ENCODE data around the gene MARCKS. TPM values are rescaled to one million over a fixed set of nuclear protein-coding genes. Genes with fewer than 3 reads are reported as not detected.

The MARCKS gene
- total and polyA plus RNA-seq, 2 of the 13 experiments (the other 11 are each of a cell fraction or from before 2014, with no cell fraction given), result 30.5 to 39.5 TPM

DNA sequence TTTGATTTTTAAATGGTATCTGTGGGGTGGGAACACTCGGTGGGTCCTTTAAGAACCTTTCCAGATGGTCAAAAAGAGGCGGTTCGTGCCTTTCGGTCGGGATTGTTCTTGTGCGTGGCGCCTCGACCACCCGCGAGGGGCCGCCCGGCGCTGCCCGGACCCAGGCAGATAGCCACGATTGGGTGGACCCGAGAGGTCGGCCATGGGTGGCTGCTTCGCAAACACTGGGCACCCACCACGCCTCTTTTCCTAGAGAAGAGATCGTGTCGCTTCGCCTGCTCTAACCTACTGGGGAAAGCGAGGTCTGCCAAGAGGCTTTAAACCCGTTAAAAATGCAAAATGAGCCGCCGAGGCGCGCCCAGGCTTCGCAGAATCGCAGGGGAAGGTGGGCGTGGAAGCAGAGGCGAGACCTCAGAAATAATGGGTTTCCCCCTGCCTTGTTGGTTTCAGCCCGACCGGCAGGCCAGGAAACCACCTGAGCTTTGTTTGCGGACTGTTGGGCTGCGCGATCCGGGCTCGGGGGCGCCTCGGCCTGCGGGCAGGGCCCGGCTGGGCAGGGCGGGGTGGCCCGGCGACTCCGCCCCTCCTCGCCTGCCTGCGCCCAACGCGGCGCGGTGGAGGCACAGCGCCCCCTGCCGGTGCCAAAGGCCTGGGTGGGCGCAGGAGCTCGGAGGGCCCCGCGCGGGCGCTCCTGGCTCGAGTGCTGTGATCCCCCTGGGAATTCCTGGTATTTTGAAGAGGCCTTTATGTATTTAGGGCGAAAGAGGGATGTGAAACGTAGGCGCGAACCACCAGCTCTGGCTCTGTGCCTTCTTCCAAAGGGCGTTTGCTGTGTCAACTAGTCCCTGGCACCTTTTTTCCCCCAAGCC is 1.6 kb downstream of the MARCKS start (continued):
- TF ChIP-seq TOE1 (CRISPR knock-in tag; IDR thresholded peaks at IDR 0.05), result no peak; the same call in 1 of the 2 replicates
- TF ChIP-seq ZNF343 (CRISPR knock-in tag; IDR thresholded peaks at IDR 0.05), result peak; percentile 22; the same call in 1 of the 2 replicates
- TF ChIP-seq ASH2L (IDR thresholded peaks at IDR 0.05; ENCODE audit: insufficient read length, low read depth, low read length), result peak; percentile 40
- TF ChIP-seq MYNN (CRISPR knock-in tag; IDR thresholded peaks at IDR 0.05; ENCODE audit: low read depth), result no peak; the same call in 1 of the 2 replicates
- no peak for TF ChIP-seq ZNF605 (CRISPR knock-in tag; IDR thresholded peaks at IDR 0.05)
- no peak for TF ChIP-seq MAFF (IDR thresholded peaks at IDR 0.05; ENCODE audit: low read depth, low read length)
- TF ChIP-seq, protein P1, sequence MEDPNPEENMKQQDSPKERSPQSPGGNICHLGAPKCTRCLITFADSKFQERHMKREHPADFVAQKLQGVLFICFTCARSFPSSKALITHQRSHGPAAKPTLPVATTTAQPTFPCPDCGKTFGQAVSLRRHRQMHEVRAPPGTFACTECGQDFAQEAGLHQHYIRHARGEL (CRISPR knock-in tag; IDR thresholded peaks at IDR 0.05), result 0 out of 2 replicates have a peak, but pooled peaks have one; percentile 23
- TF ChIP-seq, protein P2, sequence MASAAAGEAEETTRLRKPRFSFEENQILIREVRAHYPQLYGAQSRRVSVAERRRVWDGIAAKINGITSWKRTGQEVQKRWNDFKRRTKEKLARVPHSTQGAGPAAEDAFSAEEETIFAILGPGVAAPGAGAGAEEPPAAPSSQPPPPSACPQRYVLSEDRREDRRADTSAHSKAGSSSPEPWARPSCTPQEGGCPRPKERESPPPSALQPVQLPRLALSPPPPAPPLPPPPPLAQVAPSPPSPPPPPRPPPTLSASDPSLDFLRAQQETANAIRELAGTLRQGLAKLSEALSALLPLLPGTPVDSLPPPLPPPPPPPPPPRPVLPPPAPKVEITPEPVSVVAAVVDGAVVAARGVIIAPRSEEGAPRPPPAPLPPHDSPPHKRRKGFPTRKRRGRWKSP (CRISPR knock-in tag; IDR thresholded peaks at IDR 0.05), result peak; percentile 41; the same call in 1 of the 2 replicates
- TF ChIP-seq ZNF781 (CRISPR knock-in tag; IDR thresholded peaks at IDR 0.05; ENCODE audit: borderline replicate concordance, not compliant biosample characterization), result peak; percentile 59
- TF ChIP-seq SRY (CRISPR knock-in tag; IDR thresholded peaks at IDR 0.05), result no peak; the same call in 1 of the 2 replicates
- TF ChIP-seq, protein P3, sequence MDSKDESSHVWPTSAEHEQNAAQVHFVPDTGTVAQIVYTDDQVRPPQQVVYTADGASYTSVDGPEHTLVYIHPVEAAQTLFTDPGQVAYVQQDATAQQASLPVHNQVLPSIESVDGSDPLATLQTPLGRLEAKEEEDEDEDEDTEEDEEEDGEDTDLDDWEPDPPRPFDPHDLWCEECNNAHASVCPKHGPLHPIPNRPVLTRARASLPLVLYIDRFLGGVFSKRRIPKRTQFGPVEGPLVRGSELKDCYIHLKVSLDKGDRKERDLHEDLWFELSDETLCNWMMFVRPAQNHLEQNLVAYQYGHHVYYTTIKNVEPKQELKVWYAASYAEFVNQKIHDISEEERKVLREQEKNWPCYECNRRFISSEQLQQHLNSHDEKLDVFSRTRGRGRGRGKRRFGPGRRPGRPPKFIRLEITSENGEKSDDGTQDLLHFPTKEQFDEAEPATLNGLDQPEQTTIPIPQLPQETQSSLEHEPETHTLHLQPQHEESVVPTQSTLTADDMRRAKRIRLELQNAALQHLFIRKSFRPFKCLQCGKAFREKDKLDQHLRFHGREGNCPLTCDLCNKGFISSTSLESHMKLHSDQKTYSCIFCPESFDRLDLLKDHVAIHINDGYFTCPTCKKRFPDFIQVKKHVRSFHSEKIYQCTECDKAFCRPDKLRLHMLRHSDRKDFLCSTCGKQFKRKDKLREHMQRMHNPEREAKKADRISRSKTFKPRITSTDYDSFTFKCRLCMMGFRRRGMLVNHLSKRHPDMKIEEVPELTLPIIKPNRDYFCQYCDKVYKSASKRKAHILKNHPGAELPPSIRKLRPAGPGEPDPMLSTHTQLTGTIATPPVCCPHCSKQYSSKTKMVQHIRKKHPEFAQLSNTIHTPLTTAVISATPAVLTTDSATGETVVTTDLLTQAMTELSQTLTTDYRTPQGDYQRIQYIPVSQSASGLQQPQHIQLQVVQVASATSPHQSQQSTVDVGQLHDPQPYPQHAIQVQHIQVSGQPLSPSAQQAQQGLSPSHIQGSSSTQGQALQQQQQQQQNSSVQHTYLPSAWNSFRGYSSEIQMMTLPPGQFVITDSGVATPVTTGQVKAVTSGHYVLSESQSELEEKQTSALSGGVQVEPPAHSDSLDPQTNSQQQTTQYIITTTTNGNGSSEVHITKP (CRISPR knock-in tag; IDR thresholded peaks at IDR 0.05; ENCODE audit: low read depth), result peak; percentile 98
- TF ChIP-seq, protein P4, sequence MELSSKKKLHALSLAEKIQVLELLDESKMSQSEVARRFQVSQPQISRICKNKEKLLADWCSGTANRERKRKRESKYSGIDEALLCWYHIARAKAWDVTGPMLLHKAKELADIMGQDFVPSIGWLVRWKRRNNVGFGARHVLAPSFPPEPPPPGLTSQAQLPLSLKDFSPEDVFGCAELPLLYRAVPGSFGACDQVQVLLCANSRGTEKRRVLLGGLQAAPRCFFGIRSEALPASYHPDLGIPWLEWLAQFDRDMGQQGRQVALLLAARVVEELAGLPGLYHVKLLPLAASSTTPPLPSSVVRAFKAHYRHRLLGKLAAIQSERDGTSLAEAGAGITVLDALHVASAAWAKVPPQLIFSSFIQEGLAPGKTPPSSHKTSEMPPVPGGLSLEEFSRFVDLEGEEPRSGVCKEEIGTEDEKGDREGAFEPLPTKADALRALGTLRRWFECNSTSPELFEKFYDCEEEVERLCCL (CRISPR knock-in tag; IDR thresholded peaks at IDR 0.05; ENCODE audit: borderline replicate concordance), result no peak
- no peak for TF ChIP-seq RFXANK (CRISPR knock-in tag; IDR thresholded peaks at IDR 0.05)
- TF ChIP-seq SIN3A (IDR thresholded peaks at IDR 0.05; ENCODE audit: borderline replicate concordance, low read depth, low read length), result peak; percentile 70; the same call in 1 of the 2 replicates
- peak; percentile 65; the same call in 1 of the 2 replicates for TF ChIP-seq POGZ (CRISPR knock-in tag; IDR thresholded peaks at IDR 0.05)
- TF ChIP-seq, protein P5, sequence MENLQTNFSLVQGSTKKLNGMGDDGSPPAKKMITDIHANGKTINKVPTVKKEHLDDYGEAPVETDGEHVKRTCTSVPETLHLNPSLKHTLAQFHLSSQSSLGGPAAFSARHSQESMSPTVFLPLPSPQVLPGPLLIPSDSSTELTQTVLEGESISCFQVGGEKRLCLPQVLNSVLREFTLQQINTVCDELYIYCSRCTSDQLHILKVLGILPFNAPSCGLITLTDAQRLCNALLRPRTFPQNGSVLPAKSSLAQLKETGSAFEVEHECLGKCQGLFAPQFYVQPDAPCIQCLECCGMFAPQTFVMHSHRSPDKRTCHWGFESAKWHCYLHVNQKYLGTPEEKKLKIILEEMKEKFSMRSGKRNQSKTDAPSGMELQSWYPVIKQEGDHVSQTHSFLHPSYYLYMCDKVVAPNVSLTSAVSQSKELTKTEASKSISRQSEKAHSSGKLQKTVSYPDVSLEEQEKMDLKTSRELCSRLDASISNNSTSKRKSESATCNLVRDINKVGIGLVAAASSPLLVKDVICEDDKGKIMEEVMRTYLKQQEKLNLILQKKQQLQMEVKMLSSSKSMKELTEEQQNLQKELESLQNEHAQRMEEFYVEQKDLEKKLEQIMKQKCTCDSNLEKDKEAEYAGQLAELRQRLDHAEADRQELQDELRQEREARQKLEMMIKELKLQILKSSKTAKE (CRISPR knock-in tag; IDR thresholded peaks at IDR 0.05; ENCODE audit: borderline replicate concordance), result no peak
